Measurements from ENCODE around the gene MAGI3.
"Not testable (repeated sequence)": the region's sequence is repeated elsewhere in the genome, so short reads cannot be mapped to it uniquely, and the experiment has no call there.

Gene MAGI3

DNA sequence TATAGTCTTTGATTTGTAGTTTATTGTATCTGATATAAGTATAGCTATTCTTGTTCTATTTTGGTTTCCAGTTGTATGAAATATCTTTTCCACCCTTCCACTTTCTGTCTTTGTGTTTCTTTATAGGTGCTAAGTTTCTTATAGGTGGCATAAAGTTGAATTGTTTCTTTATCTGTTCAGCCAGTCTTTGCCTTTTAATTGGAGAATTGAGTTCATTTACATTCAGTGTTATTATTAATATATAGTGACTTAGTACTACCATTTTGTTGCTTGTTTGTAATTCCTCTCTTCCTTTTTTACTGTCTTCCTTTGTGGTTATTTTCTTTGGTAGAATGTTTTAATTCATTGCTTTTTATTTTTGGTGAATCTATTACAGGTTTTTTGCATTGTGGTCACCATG lies 77.7 kb downstream of the MAGI3 start:
- no peak overlapping the region for H3K4me3 ChIP-seq (ENCODE audit: low read length)
- DNase-seq (ENCODE audit: low read depth) = no peak
- TF ChIP-seq, protein P1, sequence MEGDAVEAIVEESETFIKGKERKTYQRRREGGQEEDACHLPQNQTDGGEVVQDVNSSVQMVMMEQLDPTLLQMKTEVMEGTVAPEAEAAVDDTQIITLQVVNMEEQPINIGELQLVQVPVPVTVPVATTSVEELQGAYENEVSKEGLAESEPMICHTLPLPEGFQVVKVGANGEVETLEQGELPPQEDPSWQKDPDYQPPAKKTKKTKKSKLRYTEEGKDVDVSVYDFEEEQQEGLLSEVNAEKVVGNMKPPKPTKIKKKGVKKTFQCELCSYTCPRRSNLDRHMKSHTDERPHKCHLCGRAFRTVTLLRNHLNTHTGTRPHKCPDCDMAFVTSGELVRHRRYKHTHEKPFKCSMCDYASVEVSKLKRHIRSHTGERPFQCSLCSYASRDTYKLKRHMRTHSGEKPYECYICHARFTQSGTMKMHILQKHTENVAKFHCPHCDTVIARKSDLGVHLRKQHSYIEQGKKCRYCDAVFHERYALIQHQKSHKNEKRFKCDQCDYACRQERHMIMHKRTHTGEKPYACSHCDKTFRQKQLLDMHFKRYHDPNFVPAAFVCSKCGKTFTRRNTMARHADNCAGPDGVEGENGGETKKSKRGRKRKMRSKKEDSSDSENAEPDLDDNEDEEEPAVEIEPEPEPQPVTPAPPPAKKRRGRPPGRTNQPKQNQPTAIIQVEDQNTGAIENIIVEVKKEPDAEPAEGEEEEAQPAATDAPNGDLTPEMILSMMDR (conservative IDR thresholded peaks at IDR 0.05; ENCODE audit: low read depth, low read length) = no peak

DNA sequence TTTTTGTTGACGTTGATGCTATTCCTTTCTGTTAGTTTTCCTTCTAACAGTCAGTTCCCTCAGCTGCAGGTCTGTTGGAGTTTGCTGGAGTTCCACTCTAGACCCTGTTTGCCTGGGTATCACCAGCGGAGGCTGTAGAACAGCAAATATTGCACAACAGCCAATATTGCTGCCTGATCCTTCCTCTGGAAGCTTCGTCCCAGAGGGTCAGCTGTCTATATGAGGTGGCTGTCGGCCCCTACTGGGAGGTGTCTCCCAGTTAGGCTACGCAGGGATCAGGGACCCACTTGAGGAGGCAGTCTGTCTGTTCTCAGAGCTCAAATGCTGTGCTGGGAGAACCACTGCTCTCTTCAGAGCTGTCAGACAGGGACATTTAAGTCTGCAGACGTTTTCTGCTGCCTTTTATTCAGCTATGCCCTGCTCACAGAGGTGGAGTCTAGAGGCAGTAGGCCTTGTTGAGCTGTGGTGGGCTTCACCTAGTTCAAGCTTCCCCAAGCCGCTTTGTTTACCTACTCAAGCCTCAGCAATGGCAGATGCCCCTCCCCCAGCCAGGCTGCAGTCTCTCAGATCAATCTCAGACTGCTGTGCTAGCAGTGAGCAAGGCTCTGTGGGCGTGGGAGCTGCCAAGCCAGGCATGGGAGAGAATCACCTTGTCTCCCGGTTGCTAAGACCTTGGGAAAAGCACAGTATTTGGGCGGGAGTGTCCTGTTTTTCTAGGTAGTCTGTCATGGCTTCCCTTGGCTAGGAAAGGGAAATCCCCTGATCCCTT lies 88.3 kb downstream of the MAGI3 start:
- not testable (repeated sequence) for H3K4me3 ChIP-seq (ENCODE audit: low read length); DNase-seq (ENCODE audit: low read depth)

DNA sequence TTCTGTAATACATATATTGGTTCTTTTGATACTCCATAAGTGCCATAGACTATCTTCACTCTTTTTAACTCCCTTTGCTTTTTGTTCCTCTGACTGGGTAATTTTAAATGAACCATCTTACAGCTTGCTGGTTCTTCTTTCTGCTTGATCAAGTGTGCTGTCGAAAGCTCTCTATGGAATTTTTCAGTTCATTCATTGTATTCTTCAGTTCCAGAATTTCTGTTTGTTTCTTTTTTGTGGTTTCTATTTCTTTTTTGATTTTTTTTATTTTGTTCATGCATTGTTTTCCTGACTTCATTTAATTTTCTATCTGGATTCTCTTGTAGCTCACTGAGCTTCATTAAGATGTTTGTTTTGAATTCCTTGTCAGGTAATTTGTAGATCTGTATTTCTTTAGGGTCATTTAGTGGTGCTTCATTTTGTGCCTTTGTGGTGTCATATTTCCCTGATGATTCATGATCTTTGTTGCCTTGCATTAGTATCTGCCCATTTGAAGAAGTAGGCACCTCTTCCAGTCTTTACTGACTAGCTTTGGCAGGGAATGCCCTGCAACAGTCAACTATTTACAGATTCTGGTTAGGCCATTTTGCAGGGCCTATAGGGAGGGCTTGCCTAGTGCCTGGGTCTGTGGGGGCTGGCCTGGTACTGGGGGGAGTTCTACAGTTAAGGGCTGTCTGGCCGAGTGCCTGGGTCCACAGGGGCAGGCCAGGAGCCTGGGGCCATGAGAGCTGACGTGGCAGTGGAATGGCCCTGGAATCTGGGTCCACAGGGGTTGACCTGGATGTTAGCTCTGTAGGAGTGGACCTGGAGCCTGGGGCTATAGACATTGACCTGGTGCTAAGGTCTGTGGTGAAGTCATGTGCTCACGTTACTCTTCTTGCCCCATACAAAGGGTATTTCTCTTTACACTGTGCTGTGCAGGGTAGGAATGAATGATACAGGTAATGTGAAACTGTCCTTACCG lies 89.7 kb downstream of the MAGI3 start:
- TF ChIP-seq, protein P1 (conservative IDR thresholded peaks at IDR 0.05; ENCODE audit: low read depth, low read length) = no peak
- DNase-seq (ENCODE audit: low read depth) = no peak
- H3K4me3 ChIP-seq (ENCODE audit: low read length) = no peak overlapping the region

GRCh38 chr1:113485131-113485530 lies 94.8 kb downstream of the MAGI3 start:
- DNase-seq (ENCODE audit: low read depth); H3K4me3 ChIP-seq (ENCODE audit: low read length): not testable (repeated sequence)

- DNase-seq (ENCODE audit: low read depth) = no peak
- H3K4me3 ChIP-seq (ENCODE audit: low read length) = no peak overlapping the region
- TF ChIP-seq, protein P1 (conservative IDR thresholded peaks at IDR 0.05; ENCODE audit: low read depth, low read length) = peak; percentile 43
Measured at GRCh38 chr1:113488576-113489177, 98.4 kb downstream of the MAGI3 start.

DNA sequence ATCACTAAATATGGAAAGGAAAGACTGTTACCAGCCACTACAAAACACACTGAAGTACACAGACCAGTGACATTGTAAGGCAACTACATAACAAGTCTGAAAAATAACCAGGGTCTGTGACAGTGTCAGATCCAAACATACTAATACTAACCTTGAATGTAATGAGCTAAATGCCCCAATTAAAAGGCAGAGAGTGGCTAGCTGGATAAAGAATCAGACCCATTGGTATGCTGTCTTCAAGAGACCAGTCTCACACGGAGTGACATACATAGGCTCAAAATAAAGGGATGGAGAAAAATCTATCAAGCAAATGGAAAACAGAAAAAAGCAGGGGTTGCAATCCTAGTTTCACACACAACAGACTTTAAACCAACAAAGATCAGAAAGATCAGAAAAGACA lies 100.1 kb downstream of the MAGI3 start:
- no peak overlapping the region for H3K4me3 ChIP-seq (ENCODE audit: low read length)
- DNase-seq (ENCODE audit: low read depth) = no peak
- TF ChIP-seq, protein P1 (conservative IDR thresholded peaks at IDR 0.05; ENCODE audit: low read depth, low read length) = no peak

DNA sequence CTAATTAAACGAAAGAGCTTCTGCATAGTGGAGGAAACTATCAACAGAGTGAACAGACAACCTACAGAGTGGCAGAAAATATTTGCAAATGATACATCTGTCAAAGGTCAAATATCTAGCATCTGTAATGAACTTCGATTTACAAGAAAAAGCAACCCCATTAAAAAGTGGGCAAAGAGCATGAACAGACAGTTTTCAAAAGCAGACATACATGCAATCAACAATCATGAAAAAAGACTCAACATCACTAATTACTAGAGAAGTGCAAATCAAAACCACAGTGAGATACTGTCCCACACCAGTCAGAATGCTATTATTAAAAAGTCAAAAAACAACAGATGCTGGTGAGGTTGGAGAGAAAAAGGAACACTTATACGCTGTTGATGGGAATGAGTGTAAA lies 103.2 kb downstream of the MAGI3 start:
- DNase-seq (ENCODE audit: low read depth) = no peak
- TF ChIP-seq, protein P1 (conservative IDR thresholded peaks at IDR 0.05; ENCODE audit: low read depth, low read length) = no peak
- no peak overlapping the region for H3K4me3 ChIP-seq (ENCODE audit: low read length)
